ENCODE results near the gene PHLPP1.

PHLPP1 gene

DNA sequence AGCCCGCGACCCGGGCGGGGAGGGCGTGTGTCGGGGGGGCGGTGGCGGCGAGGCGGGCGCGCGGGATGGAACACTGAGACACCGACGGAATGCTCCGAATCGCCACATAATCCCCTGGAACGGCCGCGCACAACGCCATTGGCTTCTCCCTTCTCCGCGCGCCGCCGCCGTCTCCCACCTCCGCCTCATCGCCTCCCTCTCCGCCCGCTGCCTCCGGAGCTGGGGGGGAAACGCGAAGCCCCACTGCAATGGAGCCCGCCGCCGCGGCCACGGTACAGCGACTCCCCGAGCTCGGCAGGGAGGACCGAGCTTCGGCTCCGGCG, at the start of gene PHLPP1:
Gene PHLPP1, plus strand, starts transcription at position 106 of the 323 bp plus-strand sequence. Its CDS starts 143 bp downstream, at position 249.
- no peak for TF ChIP-seq CTCF (IDR thresholded peaks at IDR 0.05)

DNA sequence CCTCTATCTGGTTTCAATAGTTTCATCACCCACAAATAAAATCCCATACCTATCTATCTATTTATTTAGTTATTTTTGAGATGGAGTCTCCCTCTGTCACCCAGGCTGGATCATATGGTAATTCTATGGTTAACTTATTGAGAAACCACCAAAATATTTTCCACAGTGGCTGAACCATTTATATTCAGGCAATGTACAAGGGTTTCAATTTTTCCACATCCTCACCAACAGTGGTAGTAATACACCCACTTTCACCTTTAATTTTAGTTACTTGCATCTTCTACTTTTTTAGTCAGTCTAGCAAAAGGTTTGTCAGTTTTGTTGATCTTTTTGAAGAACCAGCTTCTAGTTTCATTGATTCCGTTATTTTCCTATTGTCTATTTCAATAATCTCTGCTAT, 46.1 kb upstream of the PHLPP1 start:
- no peak for TF ChIP-seq CTCF (IDR thresholded peaks at IDR 0.05)

DNA sequence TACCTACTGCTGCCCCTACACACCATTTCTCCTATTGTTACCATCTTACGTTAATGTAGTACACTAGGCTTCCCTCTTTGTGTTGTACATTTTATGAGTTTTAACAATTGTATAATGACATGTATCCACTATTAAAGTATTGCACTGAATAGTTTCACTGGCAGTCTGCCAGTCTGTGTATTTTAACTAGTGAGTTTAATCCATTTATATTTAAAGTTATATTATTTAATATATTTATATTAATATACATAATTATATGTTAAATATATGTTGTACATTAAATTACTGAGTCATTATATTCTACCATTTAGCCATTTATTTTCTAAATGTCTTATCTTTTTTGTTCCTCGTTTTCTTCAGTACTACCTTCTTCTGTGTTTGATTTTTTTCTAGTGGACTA, 44.8 kb upstream of the PHLPP1 start:
- no peak for TF ChIP-seq CTCF (IDR thresholded peaks at IDR 0.05)

DNA sequence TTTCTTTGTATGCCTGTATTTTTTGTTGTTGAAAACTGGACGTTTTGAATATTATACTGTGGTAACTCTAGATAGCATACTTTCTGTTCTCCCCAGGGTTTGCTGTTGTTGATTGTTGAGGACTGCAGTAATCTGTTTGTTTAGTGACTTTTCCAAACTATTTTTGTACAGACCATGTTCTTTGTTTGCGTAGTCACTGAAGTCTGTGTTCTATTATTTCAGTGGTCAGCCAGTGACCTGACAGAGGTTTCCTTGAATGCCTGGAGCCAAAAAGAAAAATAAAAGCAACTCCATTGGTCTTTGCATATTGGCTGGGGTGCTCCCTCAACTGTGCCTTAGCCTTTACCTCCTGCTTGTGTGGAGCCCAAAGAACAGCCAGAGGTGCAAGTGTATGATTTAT, 42.7 kb upstream of the PHLPP1 start:
- TF ChIP-seq CTCF (IDR thresholded peaks at IDR 0.05) = no peak

- TF ChIP-seq CTCF (IDR thresholded peaks at IDR 0.05) = no peak
Measured at GRCh38 chr18:62678847-62679485, 36.4 kb upstream of the PHLPP1 start.

DNA sequence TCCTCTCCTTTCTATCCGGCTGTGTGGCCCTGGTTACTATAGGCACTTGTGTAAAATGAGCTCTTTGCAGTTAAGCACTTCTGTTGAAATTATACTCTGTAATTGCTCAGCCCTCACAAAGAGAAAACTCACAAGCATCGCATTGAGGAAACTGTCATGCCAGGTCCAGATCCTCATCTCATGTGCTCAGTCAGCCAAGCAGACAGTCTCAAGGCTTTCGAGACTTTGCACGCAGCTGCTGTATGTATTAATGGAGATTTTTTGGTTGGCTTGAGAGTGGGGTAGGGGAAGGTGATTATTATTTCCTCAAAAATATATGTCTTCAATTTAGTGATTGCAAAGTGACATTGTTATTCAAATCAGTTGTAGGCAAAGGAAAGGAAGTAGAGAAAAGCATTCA, 33.0 kb upstream of the PHLPP1 start:
- TF ChIP-seq CTCF (IDR thresholded peaks at IDR 0.05) = no peak

- TF ChIP-seq CTCF (IDR thresholded peaks at IDR 0.05) = no peak
Measured at GRCh38 chr18:62683935-62684334, 31.4 kb upstream of the PHLPP1 start.

DNA sequence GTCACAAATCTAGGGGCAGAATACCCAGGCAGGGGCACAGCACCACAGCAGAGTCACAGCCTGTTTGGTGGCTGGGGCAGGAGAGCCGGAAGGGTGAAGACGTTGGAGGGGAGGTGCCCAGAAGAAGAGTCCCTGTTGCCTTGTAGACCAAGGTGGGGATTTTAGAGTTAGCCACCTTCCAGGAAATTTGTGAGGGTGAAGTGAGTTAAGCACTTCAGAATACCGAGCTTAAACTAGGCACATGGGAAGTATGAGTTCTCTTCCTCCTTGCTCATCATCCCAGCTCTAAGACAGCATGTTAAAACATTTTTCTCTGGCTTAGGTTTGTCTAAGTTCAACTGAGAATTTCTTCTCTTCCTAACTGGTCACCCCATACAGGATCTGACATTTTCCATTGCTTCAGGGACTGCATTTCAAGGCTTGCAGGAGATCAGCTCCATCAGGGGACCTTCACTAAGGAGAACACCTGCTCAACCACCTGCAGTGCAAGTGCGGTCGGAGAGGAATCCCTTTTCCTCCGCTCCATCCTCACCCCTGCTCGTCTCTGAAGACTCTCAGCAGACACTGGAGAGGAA, 26.5 kb upstream of the PHLPP1 start:
- TF ChIP-seq CTCF (IDR thresholded peaks at IDR 0.05) = no peak

Data from LNCAP (cell line).